ENCODE data around the gene SP110. TPM values are rescaled to one million over a fixed set of nuclear protein-coding genes. Genes with fewer than 3 reads are reported as not detected.

SP110 gene
- total and polyA plus RNA-seq, 2 of the 8 experiments (the other 6 are each of a cell fraction or from before 2014, with no cell fraction given): 3.1 to 7.1 TPM

GRCh38 chr2:230156782-230157699 lies 62.7 kb downstream of the SP110 start (continued):
- TF ChIP-seq SIRT6 (IDR thresholded peaks at IDR 0.05; ENCODE audit: low read length) (no peak), SUZ12 (IDR thresholded peaks at IDR 0.05; ENCODE audit: low read length) (no peak), EZH2 (IDR thresholded peaks at IDR 0.05; ENCODE audit: low read depth, low read length, severe bottlenecking) (no peak), TCF12 (IDR thresholded peaks at IDR 0.05; ENCODE audit: low read depth, low read length) (no peak), POU5F1 (IDR thresholded peaks at IDR 0.05; ENCODE audit: low read depth, low read length) (no peak), EGR1 (IDR thresholded peaks at IDR 0.05; ENCODE audit: borderline replicate concordance, low read depth, low read length) (no peak), USF2 (IDR thresholded peaks at IDR 0.05; ENCODE audit: low read length) (no peak), JUND (IDR thresholded peaks at IDR 0.05; ENCODE audit: low read length) (no peak)
